ENCODE measurements around the gene ITGAX. TPM values are rescaled to one million over a fixed set of nuclear protein-coding genes. Genes with fewer than 3 reads are reported as not detected.

Gene ITGAX
- total RNA-seq, 6 experiments from 2014 or later = 2.0 to 15.3 (median 5.2) TPM

DNA sequence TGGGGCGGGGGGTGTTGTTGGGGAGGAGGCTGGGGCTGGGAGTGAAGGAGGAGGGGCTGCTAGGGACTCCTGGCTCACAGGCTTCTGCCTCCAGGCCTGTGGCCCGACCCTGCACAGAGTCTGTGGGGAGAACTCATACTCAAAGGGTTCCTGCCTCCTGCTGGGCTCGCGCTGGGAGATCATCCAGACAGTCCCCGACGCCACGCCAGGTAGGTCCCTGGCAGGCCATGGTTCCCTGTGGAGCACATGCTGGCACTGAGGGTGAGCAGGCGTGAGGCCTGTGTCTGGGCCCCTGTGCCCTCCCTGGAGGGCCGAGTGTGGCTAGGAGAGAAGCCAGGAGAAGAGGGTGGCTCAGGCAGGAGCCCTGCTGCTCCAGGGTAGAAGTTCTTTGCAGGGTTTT lies 42.7 kb downstream of the ITGAX start:
- Histone ChIP-seq H3K27ac (no peak overlapping the region), H3K9me3 (no peaks in the 10 kb centered on the region), H3K36me3 (no peaks in the 10 kb centered on the region), H3K27me3 (no peaks in the 10 kb centered on the region), H3K4me3 (no peak overlapping the region), H3K4me1 (no peaks in the 10 kb centered on the region)
- TF ChIP-seq POLR2A (IDR thresholded peaks at IDR 0.05) = no peak
- TF ChIP-seq, protein P1, sequence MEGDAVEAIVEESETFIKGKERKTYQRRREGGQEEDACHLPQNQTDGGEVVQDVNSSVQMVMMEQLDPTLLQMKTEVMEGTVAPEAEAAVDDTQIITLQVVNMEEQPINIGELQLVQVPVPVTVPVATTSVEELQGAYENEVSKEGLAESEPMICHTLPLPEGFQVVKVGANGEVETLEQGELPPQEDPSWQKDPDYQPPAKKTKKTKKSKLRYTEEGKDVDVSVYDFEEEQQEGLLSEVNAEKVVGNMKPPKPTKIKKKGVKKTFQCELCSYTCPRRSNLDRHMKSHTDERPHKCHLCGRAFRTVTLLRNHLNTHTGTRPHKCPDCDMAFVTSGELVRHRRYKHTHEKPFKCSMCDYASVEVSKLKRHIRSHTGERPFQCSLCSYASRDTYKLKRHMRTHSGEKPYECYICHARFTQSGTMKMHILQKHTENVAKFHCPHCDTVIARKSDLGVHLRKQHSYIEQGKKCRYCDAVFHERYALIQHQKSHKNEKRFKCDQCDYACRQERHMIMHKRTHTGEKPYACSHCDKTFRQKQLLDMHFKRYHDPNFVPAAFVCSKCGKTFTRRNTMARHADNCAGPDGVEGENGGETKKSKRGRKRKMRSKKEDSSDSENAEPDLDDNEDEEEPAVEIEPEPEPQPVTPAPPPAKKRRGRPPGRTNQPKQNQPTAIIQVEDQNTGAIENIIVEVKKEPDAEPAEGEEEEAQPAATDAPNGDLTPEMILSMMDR (IDR thresholded peaks at IDR 0.05) = no peak
- peak in 1 of 4 donors; percentile 13 for ATAC-seq
- intact Hi-C loops (cut with DNase I) = no loop called here
- no peak for DNase-seq
- no CpG with 5 or more reads among the region's 9 CpGs for WGBS (ENCODE audit: insufficient coverage, low coverage, low lambda C conversion rate, missing lambda C conversion rate)

DNA sequence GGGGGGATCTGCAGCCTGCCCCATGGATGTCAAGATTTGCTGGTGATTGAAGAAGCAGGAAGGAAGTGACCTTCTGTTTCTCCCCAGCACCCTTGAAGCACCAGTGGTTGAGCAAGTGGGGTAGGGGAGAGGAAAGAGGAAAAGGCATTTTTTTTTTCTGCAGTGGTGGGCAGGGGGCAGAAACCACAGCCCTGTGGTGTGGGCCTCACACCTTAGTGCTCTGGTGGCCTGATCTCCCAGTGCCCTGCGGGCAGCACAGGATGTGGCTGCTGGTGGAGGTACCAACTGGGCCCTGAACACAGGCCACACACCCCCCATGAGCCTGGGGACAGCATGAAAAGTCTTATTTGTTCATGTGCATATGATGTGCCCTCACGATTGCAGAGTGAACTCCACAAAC lies 45.2 kb downstream of the ITGAX start:
- intact Hi-C loops (cut with DNase I) = no loop called here
- ATAC-seq (peak in 3 of 4 donors; percentile 16 to 47 (median 46)), DNase-seq (no peak)
- no peaks in the 10 kb centered on the region for H3K36me3 ChIP-seq
- no peak overlapping the region for H3K4me3 ChIP-seq
- no peak overlapping the region for H3K27ac ChIP-seq
- no peaks in the 10 kb centered on the region for H3K4me1 ChIP-seq
- TF ChIP-seq, protein P1 (IDR thresholded peaks at IDR 0.05) = no peak
- no peak for TF ChIP-seq POLR2A (IDR thresholded peaks at IDR 0.05)
- H3K27me3 ChIP-seq = no peaks in the 10 kb centered on the region
- WGBS (ENCODE audit: insufficient coverage, low coverage, low lambda C conversion rate, missing lambda C conversion rate) = 38% methylated on average over 1 of the region's 2 CpGs
- H3K9me3 ChIP-seq = no peaks in the 10 kb centered on the region

DNA sequence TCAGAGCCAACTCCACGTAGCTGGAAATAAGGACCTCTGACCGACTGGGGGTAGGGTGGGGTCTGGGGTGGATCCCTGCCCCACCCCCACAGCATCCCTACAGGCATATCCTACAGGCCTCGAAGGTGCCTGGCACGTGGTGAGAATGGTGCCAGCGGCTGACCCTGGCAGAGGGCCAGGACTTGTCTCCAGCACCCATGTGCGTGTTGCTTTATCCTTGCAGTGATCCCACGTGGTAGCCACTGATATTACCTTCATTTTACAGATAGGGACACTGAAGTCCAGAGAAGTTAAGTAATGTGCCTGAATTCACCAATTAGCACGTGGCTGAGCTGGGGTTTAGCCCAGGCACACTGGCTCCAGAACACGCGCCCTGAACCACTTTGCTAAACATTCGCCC lies 46.5 kb downstream of the ITGAX start:
- DNase-seq (no peak), ATAC-seq (no peak)
- H3K36me3 ChIP-seq = no peaks in the 10 kb centered on the region
- intact Hi-C loops (cut with DNase I) = no loop called here
- TF ChIP-seq POLR2A (IDR thresholded peaks at IDR 0.05) = no peak
- TF ChIP-seq, protein P1 (IDR thresholded peaks at IDR 0.05) = no peak
- no peak overlapping the region for H3K4me3 ChIP-seq
- H3K27ac ChIP-seq = no peak overlapping the region
- no peaks in the 10 kb centered on the region for H3K9me3 ChIP-seq
- no peaks in the 10 kb centered on the region for H3K27me3 ChIP-seq
- WGBS (ENCODE audit: insufficient coverage, low coverage, low lambda C conversion rate, missing lambda C conversion rate) = 62% methylated on average over 2 of the region's 11 CpGs
- H3K4me1 ChIP-seq = no peaks in the 10 kb centered on the region

DNA sequence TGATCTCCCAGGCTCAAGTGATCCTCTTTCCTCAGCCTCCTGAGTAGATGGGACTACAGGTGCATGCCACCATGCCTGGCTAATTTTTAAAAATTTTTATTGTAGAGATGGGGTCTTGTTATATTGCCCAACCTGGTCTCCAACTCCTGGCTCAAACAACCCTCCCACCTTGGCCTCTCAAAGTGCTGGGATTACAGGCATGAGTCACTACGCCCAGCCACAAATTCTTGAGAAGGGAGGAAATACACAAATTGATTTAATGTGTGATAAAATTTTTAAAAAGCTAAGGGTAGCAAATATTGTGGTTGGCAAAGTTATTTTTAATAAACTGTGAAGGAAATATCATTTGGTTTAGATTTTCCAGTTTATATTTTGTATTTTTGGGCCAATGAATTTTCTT lies 47.7 kb downstream of the ITGAX start:
- H3K4me1 ChIP-seq = no peaks in the 10 kb centered on the region
- TF ChIP-seq, protein P1 (IDR thresholded peaks at IDR 0.05) = no peak
- no peak for TF ChIP-seq POLR2A (IDR thresholded peaks at IDR 0.05)
- H3K4me3 ChIP-seq = no peak overlapping the region
- H3K27me3 ChIP-seq = no peaks in the 10 kb centered on the region
- H3K9me3 ChIP-seq = no peaks in the 10 kb centered on the region
- DNase-seq (no peak), ATAC-seq (no peak)
- intact Hi-C loops (cut with DNase I) = no loop called here
- H3K36me3 ChIP-seq = no peaks in the 10 kb centered on the region
- no peak overlapping the region for H3K27ac ChIP-seq
- 67% methylated on average over 1 of the region's 1 CpG for WGBS (ENCODE audit: insufficient coverage, low coverage, low lambda C conversion rate, missing lambda C conversion rate)
